Mammary epithelial cell (primary cell): Measurements from ENCODE around the gene SNX24.

Experiments used
- EZH2 ChIP-seq: IDR thresholded peaks from 2 replicates; pipeline ENCODE4 v1.6.1; 2012; ENCODE audit warnings: low read length, inconsistent platforms, borderline replicate concordance
- TF ChIP-seq, protein P1 (sequence below), 2 donors: IDR thresholded peaks in 1 of 2; conservative IDR thresholded peaks in 1 of 2; 2 replicates each; pipeline ENCODE4 v1.5.1; 2011 to 2012; ENCODE audit warnings: inconsistent platforms in 2 of 2, low read length in 2 of 2, mild to moderate bottlenecking in 2 of 2, control low read depth in 1 of 2, low read depth in 1 of 2; ENCODE audit not compliant: insufficient read depth in 1 of 2; ENCODE audit errors: extremely low read depth in 1 of 2

DNA sequence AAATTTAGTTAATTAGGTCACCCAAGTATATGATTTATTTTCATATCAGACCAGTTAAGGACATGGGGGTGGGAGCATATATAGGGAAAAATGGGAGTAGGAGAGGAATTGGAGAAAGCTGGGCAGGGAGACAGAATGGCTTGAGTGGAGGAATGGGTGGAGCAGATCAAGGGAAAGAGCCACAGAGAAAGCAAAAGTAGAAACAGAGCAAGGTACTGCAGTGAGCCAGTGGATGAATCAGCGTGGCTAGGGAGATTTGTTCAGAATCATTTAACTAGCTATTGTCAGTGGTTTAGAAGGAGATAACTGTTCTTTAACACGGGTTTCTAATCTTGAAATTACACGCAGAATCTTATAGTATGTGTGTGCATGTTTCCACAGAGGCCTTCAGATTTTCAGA, 37.4 kb downstream of the SNX24 start:
- TF ChIP-seq, protein P1, sequence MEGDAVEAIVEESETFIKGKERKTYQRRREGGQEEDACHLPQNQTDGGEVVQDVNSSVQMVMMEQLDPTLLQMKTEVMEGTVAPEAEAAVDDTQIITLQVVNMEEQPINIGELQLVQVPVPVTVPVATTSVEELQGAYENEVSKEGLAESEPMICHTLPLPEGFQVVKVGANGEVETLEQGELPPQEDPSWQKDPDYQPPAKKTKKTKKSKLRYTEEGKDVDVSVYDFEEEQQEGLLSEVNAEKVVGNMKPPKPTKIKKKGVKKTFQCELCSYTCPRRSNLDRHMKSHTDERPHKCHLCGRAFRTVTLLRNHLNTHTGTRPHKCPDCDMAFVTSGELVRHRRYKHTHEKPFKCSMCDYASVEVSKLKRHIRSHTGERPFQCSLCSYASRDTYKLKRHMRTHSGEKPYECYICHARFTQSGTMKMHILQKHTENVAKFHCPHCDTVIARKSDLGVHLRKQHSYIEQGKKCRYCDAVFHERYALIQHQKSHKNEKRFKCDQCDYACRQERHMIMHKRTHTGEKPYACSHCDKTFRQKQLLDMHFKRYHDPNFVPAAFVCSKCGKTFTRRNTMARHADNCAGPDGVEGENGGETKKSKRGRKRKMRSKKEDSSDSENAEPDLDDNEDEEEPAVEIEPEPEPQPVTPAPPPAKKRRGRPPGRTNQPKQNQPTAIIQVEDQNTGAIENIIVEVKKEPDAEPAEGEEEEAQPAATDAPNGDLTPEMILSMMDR (conservative IDR thresholded peaks at IDR 0.05 in 1 of 2, IDR thresholded peaks at IDR 0.05 in 1 of 2; ENCODE audit: extremely low read depth in 1 of 2, insufficient read depth in 1 of 2, low read depth in 1 of 2, low read length in 2 of 2), result no peak
- TF ChIP-seq EZH2, result no peak
